Mucosa of gallbladder (tissue), 1 donor: ENCODE measurements around the gene ACOXL. TPM values are rescaled to one million over a fixed set of nuclear protein-coding genes. Genes with fewer than 3 reads are reported as not detected.

Source experiments
- DNase-seq: peaks from one replicate; pipeline ENCODE4 v3.0.0-alpha.2; 2020; ENCODE audit warnings: low spot score
- total RNA-seq: library from RNA; stranded (reverse); gene quantifications from one replicate; pipeline ENCODE4 v1.2.1, GENCODE V29; 2021
- donor health status: DM: no; HTN: no; CAD: no.

Gene ACOXL
- total RNA-seq, 1 donor from 2014 or later = not detected

GRCh38 chr2:110973262-110973661 lies 240.9 kb downstream of the ACOXL start:
- no peak for DNase-seq

- no peak for DNase-seq
Observed at GRCh38 chr2:110977403-110977802, 245.0 kb downstream of the ACOXL start.

GRCh38 chr2:110978148-110978547 lies 245.8 kb downstream of the ACOXL start:
- DNase-seq = no peak

GRCh38 chr2:110978756-110979470 lies 246.5 kb downstream of the ACOXL start:
- no peak for DNase-seq

GRCh38 chr2:110979471-110980338 lies 247.3 kb downstream of the ACOXL start:
- DNase-seq = no peak

GRCh38 chr2:110980339-110981062 lies 248.1 kb downstream of the ACOXL start:
- DNase-seq = no peak

DNA sequence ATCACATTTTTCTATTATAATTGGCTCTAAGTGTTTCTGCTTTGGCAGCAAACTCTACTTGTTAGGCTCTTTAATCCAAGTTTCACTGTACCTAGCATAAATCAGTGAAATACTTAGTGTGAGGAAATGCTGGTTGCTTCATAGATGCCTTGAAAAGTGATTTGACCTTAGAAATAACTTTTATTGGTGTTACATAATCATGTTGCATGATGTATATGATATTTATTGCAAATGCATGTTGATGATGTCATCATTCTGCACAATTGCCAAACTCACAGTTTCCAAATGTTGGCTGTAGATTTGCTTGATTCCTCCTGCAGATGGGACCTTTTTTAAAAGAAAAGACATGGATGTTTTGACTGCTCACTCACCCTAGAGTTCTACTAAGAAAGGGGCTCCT lies 250.8 kb downstream of the ACOXL start:
- no peak for DNase-seq

GRCh38 chr2:110984694-110985490 lies 252.5 kb downstream of the ACOXL start:
- no peak for DNase-seq

GRCh38 chr2:110990440-110990839 lies 258.1 kb downstream of the ACOXL start:
- DNase-seq = no peak

- DNase-seq = no peak
Observed at GRCh38 chr2:110991911-110992310, 259.5 kb downstream of the ACOXL start.

GRCh38 chr2:110992886-110993285 lies 260.5 kb downstream of the ACOXL start:
- DNase-seq = no peak

DNA sequence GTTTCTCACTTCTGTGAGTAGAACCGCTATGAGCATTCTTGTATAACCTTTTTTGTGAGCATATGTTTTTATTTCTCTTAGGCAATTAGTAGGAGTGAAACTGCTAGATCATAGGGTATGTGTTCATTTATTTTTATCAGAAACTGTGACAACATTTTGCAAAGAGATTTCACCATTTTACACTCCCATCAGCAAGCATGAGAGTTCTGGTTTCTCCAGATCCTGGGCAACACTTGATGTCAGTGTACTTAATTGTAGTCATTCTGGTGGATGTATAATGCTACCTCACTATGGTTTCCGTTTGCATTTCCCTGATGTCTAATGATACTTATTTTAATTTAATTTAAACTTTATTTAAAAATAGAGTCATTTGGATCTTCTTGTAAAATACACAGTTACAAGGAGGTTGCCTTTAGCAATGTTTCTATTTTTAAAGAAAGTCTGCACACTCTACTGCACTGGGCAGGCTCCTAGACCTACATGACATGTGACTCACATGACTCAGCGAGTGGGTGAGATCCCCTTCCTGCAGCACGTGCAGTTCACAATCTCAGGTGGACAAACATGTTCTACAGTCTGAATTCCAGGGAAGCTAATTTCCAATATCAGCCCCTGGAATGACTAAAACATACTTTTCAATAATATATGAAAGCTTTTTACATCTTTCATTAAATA lies 261.3 kb downstream of the ACOXL start:
- peak; percentile 21 for DNase-seq

DNA sequence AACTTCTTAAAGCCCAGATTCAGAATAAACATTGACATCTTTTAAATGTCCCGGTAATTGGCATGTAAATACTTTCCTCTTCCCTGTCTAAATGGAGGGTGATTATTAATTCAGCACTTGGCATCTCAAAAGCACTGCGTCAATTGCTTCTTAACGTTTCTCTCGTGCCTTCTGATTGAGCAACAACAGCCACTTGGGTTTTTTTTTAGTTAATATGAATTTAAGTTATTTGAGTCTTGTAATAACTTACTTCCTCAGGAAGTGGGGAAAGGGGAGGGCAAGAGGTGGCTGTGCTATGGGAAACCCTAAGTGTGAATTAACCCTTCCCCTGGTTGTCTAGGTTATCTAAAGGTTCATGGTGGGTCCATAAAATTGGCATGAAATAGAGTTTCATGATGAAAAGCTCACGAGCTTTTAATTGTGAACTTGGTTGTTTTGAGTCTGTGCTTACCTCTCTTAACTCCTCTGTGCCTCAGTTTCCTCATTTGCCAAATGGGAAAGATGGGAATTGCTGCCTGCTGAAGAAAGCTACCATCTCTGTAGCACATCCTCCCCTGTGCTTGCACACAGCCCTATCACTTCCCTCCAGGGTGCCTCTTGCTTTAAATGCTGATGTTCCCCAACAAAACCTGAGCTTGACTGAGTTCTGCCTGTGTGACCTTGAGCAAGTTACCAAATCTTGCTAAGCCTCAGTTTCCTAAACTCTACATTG lies 262.0 kb downstream of the ACOXL start:
- no peak for DNase-seq

DNA sequence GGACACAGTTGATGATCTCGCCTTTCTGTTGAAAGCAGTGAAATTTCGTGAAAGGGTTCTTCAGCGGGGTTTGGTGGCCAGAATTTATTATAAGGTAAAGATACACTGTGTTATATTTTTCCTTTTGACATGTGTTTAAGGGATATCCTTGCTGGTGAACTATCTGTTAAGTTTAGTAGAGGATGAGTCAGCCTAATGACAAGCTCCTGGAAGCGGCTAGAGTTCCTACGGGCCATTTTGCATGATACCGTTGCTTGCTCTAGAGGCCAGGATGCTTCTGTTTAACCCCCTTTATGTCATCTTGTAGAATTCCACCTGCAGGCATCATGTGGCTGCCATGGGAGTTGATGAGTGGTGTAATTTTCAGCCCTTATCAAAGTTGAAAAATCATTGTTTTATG lies 263.5 kb downstream of the ACOXL start:
- no peak for DNase-seq

DNA sequence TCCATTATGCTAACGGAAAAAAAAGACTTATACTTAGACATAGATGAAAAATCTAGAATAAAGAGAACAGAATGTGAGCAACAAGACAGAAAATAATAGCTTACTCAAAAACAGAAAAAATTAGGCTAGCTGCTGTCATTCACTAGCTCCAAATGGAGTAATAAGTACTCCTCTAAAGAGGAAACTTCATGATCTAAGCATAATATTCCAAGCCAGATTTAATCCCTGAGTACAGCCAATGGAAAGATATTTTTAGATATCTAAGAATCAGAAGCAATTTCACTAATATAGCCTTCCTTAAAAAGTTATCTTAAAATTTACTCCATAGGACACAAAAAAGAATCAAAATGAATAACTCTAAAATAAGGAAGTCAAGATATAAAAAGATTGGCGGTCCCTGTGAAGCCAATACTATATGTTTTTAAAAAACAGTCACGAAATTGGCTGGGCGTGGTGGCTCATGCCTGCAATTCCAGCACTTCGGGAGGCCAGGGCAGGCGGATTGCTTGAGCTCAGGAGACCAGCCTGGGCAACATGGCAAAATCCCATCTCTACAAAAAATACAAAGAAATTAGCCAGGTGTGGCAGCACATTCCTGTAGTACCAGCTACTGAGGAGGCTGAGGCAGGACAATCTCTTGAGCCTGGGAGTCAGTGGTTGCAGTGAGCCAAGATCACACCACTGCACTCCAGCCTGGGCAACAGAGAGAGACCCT lies 265.1 kb downstream of the ACOXL start:
- DNase-seq = no peak

DNA sequence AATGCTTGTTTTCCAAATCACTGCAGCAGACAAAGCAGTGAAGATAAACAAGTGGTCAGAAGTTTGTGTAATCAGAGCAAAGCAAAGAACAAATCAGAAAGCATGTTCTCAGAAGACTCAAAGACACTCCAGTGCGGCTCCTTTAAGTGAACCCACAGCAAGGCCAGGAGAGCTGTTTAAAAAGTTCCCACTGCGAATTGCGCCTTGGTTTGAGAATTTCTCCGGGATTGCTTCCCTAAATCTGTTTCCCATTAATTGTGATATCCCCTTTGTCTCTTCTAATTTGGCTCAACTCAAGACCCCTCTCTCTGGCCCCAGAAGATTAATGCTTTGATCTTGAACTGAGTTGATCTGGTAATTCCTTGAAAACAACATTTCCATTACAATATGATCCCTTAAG lies 265.9 kb downstream of the ACOXL start:
- DNase-seq = no peak

DNA sequence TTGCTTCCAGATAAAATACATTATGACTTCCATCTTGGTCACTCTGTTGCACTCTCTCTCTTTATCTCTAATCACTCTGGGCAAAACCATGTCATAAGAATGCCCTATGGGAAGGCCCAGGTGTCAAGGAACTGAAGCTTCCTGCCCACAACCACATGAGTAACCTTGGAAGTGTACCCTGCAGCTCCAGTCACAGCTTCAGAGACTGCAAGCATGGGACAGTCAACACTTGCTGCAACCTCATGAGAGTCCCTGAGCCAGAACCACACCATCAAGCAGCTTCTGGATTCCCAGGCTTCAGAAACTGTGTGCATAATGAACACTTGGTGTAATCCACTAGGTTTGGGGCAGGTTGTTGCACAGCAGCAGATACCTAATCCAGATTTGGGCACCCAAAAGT lies 267.3 kb downstream of the ACOXL start:
- no peak for DNase-seq

GRCh38 chr2:111005307-111005706 lies 272.9 kb downstream of the ACOXL start:
- DNase-seq = no peak

DNA sequence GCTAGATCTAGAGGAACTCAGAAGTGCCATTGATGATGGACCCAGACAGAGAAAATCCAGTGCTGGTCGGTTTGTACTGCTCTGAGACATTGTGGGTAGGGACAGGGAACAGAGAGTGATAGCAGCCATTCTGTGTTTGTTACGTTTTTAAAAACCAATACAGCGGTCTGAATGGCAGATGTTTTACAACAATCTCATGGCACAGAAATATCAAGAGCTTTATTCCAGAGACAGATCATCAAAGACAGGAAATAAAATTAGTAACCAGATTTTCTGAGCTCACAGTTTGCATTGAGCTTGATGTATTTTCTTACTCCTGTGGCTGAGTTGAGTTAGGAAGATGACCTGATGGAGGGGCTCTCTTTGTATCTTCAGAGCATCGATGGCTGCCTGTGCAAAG lies 273.4 kb downstream of the ACOXL start:
- no peak for DNase-seq
